HG02678 (cell line): ENCODE data around the gene HOXB8.

ENCODE experiments used
- ATAC-seq: cut with Tn5 transposase; IDR thresholded peaks from one replicate; pipeline ENCODE4 v1.9.1; 2021; ENCODE audit warnings: mild to moderate bottlenecking, moderate library complexity; ENCODE audit not compliant: unreplicated experiment

Gene HOXB8

DNA sequence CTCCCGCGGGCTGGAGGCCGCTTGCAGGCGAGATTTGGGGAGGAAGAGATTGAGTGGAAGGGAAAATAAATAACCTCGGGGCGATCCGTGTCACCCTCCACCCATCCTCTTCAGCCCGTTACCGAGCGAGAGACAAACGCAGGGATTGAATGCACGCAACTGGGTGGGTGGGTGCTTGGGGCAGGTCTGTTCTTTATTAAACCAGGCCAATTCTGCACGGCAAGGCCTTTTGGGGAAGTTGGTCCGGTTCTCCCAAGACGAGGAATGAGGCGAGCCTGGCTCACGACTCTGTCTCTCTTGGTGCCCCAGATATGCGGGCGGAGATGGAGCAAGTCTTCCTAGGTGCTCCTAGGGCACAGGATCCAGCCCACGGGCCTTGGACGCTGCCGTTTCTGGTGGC lies 3.9 kb downstream of the HOXB8 start:
- ATAC-seq = peak; percentile 12

DNA sequence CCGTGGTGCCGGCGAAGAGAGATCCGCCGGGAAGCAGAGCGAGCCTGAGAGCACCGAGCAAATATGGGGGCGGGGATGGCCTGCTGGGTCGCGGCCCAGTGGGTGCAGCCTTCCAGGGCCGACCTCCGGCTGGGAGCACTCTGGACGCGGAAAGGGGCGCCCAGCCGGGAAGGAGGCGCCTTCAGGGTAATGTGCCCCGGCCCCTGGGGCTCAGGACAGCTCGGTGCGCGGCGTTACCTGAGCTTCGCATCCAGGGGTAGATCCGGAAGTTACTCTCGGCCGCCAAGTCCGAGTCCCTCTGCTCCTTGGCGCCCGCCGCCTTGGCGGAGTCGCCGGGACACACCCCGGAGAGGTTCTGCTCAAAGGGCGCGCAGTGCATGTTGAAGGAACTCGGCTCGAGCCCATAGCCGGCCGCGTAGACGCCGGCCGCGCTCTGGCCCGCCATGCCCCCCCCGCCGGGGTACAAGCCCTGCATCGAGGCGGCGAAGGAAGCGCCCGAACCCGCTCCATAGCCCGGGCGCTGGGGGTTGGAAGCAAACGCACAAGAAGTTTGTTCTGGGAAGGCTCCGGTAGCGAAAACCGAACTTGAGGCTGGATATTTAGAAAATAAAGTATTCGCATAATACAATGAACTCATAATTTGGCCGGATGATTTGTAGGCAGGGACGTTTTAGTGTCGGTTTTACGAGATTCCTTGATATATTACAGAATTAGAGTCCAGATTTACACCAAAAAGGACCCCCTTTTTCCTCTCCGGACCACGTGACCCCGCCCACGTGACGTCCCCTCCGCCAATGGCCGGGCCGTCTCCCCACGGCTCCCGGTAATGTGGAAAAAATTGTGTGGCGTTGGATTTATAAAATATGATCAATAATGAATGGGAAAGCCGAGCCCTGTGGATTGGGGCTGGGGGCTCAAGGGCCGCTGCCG lies 4.5 kb downstream of the HOXB8 start, which contains the start of gene HOXB7:
Gene HOXB7 (minus strand): TSS at position 736 of the 930 bp plus-strand sequence. CDS start 99 bp downstream, at position 637.
- ATAC-seq = peak; percentile 41

- no peak for ATAC-seq
Measured at GRCh38 chr17:48609759-48610281, 5.3 kb downstream of the HOXB8 start.

- no peak for ATAC-seq
Measured at GRCh38 chr17:48609033-48609432, 6.1 kb downstream of the HOXB8 start.

GRCh38 chr17:48608494-48608834 lies 6.6 kb downstream of the HOXB8 start:
- ATAC-seq = no peak

- ATAC-seq = no peak
Measured at GRCh38 chr17:48606892-48607614, 8.0 kb downstream of the HOXB8 start.

DNA sequence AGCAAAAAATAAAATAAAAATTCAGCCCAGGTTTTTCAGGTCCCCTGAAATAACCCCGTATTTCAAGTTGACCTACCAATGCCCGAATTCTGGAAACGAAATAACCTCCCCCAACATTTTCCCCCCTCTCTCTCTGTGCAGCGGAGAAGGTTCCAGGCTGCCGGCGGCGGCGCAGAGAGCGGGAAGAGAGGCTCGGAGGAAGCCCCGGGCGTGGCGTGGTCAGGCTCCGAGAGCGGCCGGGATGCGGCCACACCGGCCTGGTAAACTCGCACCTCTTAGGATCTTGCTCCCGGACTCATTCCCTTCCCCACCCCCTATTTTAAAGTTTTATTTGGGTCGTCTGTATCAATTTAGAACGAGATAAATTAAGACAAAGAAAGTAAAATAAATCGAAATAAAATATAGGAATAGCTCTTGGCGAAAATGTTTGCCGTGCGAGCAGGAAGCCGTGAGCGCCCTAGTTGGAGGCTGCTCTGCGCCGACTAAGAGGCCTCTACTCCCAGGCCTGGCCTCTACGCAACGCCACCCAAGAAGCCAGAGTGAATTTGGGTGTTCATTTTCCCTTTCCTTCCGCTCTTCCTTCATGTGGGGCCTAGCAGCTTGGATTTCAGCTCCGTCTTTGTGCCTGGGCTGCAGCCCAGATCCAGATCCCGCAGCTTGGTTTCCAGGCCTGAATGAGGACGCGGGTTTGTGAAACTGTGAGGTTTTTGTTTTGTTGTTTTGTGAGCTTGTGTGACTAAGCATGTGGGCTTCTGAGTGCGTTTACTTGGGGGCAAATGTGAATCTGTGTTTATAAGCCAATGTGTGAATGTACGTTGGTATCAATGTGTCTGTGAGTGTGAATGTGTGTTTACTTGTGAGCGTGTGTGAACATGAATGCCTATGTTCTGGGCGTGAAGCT lies 8.9 kb downstream of the HOXB8 start:
- no peak for ATAC-seq

DNA sequence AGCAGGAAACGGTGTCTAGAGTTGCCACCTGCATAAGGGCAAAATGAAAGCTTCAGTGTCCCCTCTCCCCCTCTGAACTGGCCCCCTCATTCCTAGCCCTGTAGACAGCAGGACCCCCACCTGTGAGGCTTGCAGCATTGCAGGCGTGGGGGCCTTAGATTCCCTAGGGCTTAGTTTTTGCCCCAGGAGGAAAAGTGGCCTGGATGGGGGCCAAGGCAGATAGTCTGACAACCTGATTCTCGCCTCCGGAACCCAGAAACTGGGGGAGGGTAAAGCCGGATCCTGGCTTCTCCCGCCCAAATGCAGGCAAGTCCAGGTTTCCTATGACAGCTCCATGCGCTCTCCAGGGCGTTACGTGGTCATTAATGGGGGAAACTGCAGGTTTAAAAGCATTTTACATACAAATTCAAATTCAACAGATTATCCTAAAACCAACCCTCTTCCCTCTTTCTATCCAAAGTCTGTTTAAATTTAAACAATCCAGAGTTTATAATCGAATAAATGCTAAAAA lies 9.6 kb downstream of the HOXB8 start:
- ATAC-seq = no peak

GRCh38 chr17:48604770-48605329 lies 10.2 kb downstream of the HOXB8 start, which contains the start of gene HOXB6:
TSS of gene HOXB6 (minus strand) at chr17:48604986. CDS start at chr17:48598150, 6,836 bp downstream.
- no peak for ATAC-seq

DNA sequence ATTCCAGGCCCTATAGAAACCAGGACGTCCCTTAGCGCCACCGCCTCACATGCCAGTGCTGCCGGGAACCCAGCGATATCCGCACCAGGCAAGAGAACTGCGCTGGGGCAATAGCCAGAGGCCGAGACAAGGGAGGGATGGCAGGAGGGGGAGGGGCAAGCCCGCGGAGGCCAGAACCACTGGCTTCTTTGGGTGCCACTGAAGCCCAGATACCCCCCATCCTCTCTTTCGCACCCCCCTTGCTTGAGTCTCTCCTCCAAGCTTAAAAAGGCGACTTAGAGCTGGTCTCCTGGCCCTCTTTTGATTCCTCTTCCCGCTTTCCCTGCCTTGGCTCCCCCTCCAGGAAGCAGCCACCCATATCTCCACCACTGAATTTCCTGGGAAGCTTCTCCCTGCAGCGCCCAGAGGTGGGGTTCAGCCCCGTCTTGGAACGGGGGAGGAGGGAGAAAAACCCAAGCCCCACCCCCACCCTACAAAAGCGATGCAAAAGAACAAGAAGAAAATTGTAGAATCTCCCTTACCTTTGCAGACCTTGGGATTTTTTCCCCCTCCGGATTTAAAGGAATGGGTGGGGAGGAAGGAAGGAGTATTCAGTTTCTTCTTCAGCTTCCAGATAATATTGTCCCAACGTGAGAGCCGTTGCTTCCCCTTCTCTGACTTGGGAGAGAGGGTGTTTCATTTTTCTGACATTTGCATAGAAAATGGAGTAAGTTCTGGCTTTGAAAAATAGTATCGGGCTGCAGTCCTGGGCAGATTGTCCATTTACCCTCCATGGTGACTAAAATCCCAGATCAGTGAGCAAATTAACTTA lies 10.9 kb downstream of the HOXB8 start:
- ATAC-seq = no peak

- no peak for ATAC-seq
Measured at GRCh38 chr17:48601539-48602425, 13.3 kb downstream of the HOXB8 start.

DNA sequence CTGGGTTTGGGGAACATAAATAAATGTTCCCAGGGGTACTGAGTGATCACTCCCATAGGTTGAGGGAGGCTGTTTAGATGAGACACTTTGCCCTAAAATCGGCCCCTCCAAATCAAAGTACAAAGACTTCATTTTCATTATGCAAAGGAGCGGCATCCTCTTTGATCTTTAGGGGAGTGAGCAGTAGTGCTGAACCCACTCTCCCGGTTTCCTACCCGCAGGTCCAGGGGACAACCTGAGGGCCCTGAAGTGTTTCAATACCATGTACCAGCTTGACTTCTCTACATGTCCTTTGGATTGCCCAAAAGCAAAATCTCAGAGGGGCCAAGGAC lies 13.9 kb downstream of the HOXB8 start:
- ATAC-seq = no peak

DNA sequence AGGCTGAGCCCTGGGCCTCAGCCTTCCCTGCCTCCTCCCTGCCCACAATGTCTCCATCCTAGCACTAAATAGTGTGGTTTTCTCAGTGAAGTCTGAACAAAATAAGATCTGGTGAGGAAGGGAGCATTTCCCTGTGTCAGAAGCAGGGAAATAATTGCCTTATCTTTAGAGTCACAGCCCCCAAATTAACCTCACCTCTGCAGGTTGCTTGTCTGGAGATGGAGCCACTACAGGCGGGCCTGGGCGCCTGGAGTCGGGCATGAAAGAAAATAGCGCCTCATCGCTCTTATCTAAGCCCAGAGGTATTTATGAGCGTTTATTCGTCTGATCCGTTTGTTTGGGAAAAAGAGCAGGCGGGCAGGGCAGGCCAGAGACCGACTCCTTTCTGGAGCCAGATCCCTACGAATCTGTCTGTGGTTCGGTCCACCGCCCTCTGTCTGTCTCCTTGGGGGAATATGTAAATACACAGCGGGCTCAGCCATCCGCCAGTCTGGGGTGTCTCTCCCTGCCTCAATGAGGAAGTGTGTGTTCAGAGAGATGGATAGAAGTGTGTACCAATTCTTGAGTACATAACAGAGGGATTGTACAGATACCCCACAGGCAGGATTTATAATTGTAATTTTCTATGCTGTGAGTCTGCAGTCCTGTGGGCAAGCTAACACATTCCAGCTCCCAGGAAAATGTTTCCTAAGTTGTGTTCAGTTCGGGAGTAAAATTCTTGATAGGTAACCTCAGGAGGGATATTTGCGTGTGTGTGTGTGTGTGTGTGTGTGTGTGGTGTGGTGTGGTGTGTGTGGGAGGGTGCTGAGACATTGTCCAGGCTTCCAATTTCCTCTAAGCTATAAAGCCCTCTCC lies 14.6 kb downstream of the HOXB8 start:
- no peak for ATAC-seq

GRCh38 chr17:48599354-48599753 lies 15.7 kb downstream of the HOXB8 start:
- no peak for ATAC-seq

- no peak for ATAC-seq
Measured at GRCh38 chr17:48598736-48599135, 16.4 kb downstream of the HOXB8 start.

DNA sequence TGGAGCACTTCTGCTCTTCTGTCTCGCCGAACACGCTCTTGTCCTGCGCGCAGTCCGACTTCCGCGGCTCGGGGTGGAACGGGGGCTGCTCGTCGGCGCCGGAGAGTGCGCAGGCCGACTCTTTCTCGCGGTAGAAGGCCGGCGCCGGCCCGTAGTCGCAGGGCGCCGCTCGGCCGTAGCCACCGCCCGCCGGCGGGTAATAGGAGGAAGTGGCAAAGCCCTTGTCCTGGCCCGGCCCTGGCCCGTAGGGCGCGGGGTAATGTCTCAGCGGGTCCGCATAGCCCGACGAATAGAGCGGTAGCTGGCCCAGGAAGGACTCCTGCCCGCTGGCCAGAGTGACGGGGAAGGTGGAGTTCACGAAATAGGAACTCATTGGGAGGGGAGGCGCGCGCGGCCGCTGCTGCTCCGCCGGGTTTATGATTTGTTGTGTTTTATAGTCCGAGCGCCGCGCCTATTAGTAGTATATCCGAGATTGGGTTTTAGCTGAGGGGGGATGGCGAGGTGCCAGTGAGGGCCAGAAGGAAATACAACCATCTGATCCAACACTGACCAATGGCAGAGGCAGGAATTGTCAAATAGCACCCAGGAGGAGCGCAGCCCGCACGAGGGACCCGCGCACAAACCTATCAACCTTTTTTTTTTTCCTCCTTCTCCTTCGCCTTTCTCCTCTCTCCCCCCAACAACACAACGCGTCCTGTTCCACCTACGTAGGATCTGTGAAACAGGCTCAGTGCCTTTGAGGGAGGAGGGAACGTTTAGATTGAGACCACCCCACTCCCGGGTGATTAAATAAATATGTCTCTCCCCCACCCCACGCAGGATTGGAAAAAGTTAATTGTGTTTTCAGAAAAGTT lies 17.1 kb downstream of the HOXB8 start:
- ATAC-seq = no peak

GRCh38 chr17:48597528-48597777 lies 17.6 kb downstream of the HOXB8 start:
- ATAC-seq = no peak
